Measurements from ENCODE around the gene SERPINB5. TPM values are rescaled to one million over a fixed set of nuclear protein-coding genes. Genes with fewer than 3 reads are reported as not detected.

SERPINB5 gene
- total RNA-seq, 1 donor from 2014 or later, result not detected

DNA sequence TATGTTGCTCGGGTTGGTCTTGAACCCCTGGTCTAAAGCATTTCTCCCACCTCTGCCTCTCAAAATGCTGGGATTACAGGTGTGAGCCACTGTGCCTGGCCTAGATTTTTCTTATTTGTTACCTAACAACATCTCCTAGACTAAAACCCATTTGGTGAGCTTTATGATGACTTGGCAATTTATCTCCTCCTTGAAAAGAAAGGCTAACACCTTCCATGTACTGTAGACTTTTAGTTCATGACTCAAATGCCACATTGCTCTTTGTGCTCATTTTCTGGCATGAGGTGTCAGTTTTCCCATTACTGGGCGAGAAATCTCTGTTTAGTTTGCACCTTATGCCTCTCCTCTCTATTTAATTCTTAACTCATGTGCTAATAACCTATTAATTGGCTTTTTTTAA lies 12.3 kb upstream of the SERPINB5 start:
- no peak overlapping the region for H3K4me3 Mint-ChIP-seq (ENCODE audit: unreplicated experiment)
- TF ChIP-seq, protein P1, sequence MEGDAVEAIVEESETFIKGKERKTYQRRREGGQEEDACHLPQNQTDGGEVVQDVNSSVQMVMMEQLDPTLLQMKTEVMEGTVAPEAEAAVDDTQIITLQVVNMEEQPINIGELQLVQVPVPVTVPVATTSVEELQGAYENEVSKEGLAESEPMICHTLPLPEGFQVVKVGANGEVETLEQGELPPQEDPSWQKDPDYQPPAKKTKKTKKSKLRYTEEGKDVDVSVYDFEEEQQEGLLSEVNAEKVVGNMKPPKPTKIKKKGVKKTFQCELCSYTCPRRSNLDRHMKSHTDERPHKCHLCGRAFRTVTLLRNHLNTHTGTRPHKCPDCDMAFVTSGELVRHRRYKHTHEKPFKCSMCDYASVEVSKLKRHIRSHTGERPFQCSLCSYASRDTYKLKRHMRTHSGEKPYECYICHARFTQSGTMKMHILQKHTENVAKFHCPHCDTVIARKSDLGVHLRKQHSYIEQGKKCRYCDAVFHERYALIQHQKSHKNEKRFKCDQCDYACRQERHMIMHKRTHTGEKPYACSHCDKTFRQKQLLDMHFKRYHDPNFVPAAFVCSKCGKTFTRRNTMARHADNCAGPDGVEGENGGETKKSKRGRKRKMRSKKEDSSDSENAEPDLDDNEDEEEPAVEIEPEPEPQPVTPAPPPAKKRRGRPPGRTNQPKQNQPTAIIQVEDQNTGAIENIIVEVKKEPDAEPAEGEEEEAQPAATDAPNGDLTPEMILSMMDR (IDR thresholded peaks at IDR 0.05; ENCODE audit: unreplicated experiment), result no peak
- no peak overlapping the region for H3K27ac Mint-ChIP-seq (ENCODE audit: unreplicated experiment)
- no peaks in the 10 kb centered on the region for H3K4me1 Mint-ChIP-seq (ENCODE audit: unreplicated experiment)
- no peaks in the 10 kb centered on the region for H3K36me3 Mint-ChIP-seq (ENCODE audit: low read depth, unreplicated experiment)
- no peaks in the 10 kb centered on the region for H3K9me3 Mint-ChIP-seq (ENCODE audit: unreplicated experiment)
- DNase-seq (ENCODE audit: low spot score), result no peak
- no peaks in the 10 kb centered on the region for H3K27me3 Mint-ChIP-seq (ENCODE audit: unreplicated experiment)

DNA sequence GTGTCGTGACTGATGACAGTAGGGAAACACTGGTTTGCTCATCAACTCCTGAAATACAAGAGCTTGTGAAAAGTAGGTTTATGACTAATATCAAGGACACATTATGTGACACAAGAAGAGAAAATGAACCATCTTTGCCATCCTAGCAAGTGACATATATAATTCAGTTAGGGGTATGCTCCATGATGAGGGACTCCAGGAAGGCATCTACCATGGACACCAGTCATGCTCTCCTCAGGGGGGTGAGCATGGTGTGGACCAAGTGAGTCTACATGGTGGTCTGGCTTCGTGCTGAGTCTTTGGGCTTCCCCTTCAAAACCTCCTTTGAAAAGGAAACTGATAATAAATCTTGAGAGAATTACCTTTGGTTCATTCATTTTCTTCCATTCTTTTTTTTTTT lies 11.7 kb upstream of the SERPINB5 start:
- Mint-ChIP-seq H3K27ac (ENCODE audit: unreplicated experiment) (no peak overlapping the region), H3K27me3 (ENCODE audit: unreplicated experiment) (no peaks in the 10 kb centered on the region), H3K9me3 (ENCODE audit: unreplicated experiment) (no peaks in the 10 kb centered on the region), H3K36me3 (ENCODE audit: low read depth, unreplicated experiment) (no peaks in the 10 kb centered on the region), H3K4me3 (ENCODE audit: unreplicated experiment) (no peak overlapping the region), H3K4me1 (ENCODE audit: unreplicated experiment) (no peaks in the 10 kb centered on the region)
- no peak for DNase-seq (ENCODE audit: low spot score)
- TF ChIP-seq, protein P1 (IDR thresholded peaks at IDR 0.05; ENCODE audit: unreplicated experiment), result no peak

DNA sequence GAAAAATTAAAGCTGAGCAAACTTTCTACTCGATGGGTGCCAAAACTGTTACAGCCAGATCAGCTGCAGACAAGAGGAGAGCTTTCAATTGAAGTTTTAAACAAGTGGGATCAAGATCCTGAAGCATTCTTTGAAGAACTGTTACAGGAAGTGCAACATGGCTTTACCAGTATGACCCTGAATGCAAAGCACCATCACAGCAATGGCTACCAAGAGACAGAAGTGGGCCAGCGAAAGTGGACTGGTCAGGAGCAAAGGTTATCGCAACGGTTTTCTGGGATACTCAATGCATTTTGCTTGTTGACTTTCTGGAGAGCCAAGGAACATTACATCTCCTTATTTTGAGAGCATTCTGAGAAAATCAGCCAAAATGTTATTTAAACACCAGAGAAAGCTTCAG lies 9.1 kb upstream of the SERPINB5 start:
- Mint-ChIP-seq H3K27me3 (ENCODE audit: unreplicated experiment) (no peaks in the 10 kb centered on the region), H3K27ac (ENCODE audit: unreplicated experiment) (no peak overlapping the region), H3K4me1 (ENCODE audit: unreplicated experiment) (no peaks in the 10 kb centered on the region), H3K36me3 (ENCODE audit: low read depth, unreplicated experiment) (no peaks in the 10 kb centered on the region), H3K4me3 (ENCODE audit: unreplicated experiment) (no peak overlapping the region), H3K9me3 (ENCODE audit: unreplicated experiment) (no peaks in the 10 kb centered on the region)
- TF ChIP-seq, protein P1 (IDR thresholded peaks at IDR 0.05; ENCODE audit: unreplicated experiment), result no peak
- no peak for DNase-seq (ENCODE audit: low spot score)

DNA sequence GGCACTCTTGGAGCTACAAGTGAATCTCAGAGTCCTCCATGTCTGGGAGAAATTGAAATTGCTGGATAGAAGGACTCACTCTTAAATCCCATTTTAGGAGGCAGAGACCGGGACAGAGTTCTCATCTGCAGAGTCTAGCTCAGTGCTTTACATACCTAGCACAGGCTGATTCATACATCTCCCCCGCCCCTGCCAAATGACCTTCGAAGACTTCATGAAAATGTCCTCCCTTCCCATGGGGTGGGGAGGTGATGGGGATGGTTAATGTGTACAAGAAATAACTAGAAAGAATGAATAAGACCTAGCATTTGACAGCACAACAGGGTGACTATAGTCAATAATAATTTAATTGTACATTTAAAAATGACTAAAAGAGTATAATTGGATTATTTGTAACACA lies 8.2 kb upstream of the SERPINB5 start:
- Mint-ChIP-seq H3K4me1 (ENCODE audit: unreplicated experiment) (no peaks in the 10 kb centered on the region), H3K27me3 (ENCODE audit: unreplicated experiment) (no peaks in the 10 kb centered on the region), H3K4me3 (ENCODE audit: unreplicated experiment) (no peak overlapping the region), H3K36me3 (ENCODE audit: low read depth, unreplicated experiment) (no peaks in the 10 kb centered on the region), H3K27ac (ENCODE audit: unreplicated experiment) (no peak overlapping the region), H3K9me3 (ENCODE audit: unreplicated experiment) (no peaks in the 10 kb centered on the region)
- TF ChIP-seq, protein P1 (IDR thresholded peaks at IDR 0.05; ENCODE audit: unreplicated experiment), result no peak
- DNase-seq (ENCODE audit: low spot score), result no peak

DNA sequence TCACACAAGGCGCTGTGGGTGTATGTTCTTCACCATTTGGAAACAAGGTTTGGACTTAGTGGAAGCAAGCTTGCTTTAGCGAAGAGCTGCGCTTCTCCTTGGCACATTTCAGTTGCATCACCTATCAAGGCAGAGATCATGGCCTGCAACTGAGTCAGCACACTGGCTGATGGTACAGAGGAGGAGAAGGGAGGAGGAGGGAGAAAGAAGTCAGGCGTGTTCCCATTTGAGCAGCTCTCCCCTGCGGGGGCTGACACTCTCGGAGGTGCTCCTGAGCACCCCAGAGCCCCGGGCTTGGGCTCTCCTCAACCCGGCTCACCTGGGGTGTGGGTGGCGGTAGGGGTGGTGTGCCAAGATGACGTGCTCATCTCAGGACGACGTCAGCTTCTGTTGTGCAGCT lies 6.0 kb upstream of the SERPINB5 start:
- TF ChIP-seq, protein P1 (IDR thresholded peaks at IDR 0.05; ENCODE audit: unreplicated experiment), result no peak
- DNase-seq (ENCODE audit: low spot score), result no peak
- H3K4me1 Mint-ChIP-seq (ENCODE audit: unreplicated experiment), result no peaks in the 10 kb centered on the region
- H3K27me3 Mint-ChIP-seq (ENCODE audit: unreplicated experiment), result no peaks in the 10 kb centered on the region
- no peaks in the 10 kb centered on the region for H3K9me3 Mint-ChIP-seq (ENCODE audit: unreplicated experiment)
- no peaks in the 10 kb centered on the region for H3K36me3 Mint-ChIP-seq (ENCODE audit: low read depth, unreplicated experiment)
- no peak overlapping the region for H3K27ac Mint-ChIP-seq (ENCODE audit: unreplicated experiment)
- no peak overlapping the region for H3K4me3 Mint-ChIP-seq (ENCODE audit: unreplicated experiment)
